ENCODE results near the gene YTHDC2.

Gene YTHDC2

DNA sequence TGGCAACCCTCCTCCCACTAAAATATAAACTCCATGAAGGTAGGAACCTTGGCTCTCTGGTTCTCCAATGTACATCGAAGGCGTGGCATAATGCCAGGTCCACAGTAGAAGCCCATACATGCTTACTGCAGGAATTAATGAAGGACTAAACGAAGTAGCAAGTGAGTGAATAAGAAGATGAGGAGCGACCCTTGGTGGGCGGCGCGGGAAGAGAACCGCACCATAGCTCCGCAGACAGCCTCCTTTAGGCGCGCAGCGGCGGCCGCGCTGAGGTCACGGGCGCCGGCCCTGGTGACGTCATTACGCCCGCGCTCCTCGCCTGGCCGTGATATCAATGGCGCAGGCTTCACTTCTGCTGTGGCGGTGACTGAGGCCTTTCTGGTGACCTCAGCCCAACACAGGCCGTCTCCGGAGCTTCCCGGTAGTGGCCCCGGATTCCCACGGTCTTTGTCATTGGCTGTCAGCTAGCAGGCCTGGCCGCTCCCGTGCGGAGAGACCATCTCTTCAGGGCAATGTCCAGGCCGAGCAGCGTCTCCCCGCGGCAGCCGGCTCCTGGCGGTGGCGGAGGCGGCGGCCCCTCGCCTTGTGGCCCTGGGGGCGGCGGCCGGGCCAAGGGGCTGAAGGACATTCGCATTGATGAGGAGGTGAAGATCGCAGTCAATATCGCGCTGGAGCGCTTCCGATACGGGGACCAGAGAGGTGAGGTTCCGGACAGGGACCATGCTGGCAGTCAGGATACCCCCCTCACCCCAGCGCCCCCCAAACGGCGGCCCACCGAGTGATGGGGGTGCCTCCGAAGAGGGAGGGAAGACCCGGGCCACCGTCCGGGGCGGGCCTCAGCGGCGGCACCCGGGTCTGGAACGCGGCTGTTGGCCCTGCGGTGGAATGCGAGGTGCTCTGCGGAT, at the start of gene YTHDC2:
Gene YTHDC2, plus strand, starts transcription at position 311 of the 905 bp plus-strand sequence. Its CDS starts 202 bp downstream, at position 513.
- peak; percentile 88 for DNase-seq

- no peak for DNase-seq
Measured at GRCh38 chr5:113474100-113474728, 39.3 kb upstream of the YTHDC2 start.

DNA sequence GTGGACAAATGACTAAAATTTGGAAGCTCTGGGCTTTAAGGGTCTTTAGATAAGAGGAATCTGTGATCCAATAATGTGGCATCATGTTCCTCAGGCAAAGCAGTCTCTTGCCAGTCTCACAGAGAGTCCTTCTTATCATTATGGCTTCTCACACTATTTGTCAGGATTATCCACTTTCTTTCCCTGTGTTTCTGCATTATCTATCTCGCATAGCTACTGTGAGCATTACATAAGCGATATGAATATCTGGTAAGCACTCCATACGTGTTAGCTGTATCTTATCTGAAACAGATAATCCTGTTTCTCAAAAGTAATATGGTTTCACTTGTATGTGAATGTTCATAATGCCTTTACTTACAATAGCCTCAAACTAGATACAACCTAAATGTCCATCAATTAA, 34.8 kb upstream of the YTHDC2 start:
- no peak for DNase-seq

DNA sequence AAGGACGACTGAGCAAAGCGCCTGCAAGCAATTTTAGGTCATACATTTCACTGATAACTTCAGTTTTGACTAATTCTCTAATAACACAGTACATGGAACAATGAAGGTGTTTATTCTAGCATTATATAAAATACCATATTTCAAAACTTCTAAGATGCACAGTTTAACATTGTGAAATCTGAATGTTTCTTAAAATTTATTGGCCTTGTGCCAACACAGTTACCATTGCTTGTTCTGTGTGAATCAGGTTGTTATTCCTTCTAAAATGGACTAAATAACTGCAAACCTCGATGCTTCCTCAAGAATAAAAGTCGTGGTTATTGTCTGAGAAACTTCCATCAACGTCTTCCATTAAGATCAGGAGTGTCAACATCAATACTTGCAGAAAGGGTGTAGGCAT, 33.3 kb upstream of the YTHDC2 start:
- DNase-seq, result no peak

- DNase-seq, result peak; percentile 8
Measured at GRCh38 chr5:113487416-113487780, 26.1 kb upstream of the YTHDC2 start.

GRCh38 chr5:113487781-113488644, 25.5 kb upstream of the YTHDC2 start, which contains the start of gene MCC:
MCC (minus strand) TSS chr5:113488453.
- peak; percentile 90 for DNase-seq

GRCh38 chr5:113488645-113489184, 24.8 kb upstream of the YTHDC2 start:
- DNase-seq, result no peak

DNA sequence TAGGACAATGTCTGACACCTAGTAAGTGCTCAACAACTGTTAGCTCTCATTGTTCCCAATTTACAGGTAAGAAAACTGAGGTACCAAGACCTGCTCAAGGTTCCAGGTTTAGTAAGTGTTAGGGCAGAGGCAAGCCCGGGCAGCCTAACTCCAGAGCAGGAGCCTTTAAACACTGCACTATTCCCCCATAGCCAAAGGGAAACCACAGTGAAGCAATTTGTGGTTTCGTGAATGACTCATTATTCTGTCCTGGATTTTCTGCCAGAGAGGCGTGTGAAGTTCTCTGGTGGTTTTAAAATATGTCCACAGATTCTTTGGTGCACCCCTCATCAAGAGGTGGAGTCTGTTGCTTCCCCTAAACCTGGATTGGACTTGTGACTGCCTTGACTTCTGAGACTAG, 24.2 kb upstream of the YTHDC2 start:
- DNase-seq, result peak; percentile 98

DNA sequence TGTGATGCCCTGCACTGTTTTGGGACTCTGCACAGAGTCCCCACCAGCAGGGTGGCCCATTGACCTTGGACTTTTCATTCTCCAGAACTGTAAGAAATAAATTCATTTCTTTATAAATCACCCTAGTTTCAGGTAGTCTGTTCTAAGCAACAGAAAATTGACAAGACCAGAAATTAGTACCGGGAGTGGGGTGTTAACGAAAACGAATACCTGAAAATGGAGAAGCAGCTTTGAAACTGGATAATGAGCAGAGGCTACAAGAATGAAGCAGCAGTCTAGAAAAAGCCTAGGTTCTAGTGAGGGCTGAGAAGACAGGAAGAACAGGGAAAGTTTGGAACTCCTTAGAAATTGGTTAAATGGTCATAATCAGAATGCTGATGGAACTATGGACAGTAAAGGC, 23.2 kb upstream of the YTHDC2 start:
- no peak for DNase-seq

DNA sequence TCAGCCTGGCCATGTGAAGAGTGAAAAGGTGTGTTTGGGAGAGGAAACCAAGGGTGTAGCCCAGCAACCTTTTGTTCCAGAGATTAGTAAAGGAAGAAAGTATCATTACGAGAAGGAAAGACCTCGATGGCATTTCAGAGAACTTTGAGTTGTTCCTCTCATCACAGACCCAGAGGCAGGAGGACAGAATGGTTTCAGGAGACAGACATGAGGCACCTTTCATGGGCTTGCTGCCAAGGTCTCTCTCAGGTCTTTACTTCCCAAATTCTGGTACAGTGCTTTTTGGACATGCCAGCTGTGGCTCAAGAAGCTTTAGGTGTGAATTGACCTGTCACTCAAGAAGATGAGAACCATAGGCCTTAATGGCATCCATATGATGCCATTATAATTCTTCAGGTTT, 22.5 kb upstream of the YTHDC2 start:
- DNase-seq, result no peak

DNA sequence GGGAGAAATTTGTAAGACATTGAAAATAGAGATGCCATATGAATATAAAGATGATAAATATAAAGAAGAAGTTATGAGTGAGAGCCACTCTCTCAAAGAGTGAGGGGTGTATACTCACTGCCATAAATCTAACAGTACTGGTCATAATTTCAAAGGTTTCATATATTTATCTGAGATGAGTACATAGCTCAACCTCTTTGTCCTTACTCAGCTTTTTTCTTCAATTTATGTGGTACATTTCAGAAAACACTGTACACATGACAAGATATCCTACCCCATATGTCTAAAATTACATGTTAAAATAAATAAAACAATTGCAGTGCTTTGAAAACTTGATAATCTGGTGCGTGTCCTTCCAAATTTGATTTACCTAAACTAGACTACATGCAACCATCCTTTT, 20.0 kb upstream of the YTHDC2 start:
- DNase-seq, result no peak

GRCh38 chr5:113495422-113495841, 18.1 kb upstream of the YTHDC2 start:
- DNase-seq, result peak; percentile 36

DNA sequence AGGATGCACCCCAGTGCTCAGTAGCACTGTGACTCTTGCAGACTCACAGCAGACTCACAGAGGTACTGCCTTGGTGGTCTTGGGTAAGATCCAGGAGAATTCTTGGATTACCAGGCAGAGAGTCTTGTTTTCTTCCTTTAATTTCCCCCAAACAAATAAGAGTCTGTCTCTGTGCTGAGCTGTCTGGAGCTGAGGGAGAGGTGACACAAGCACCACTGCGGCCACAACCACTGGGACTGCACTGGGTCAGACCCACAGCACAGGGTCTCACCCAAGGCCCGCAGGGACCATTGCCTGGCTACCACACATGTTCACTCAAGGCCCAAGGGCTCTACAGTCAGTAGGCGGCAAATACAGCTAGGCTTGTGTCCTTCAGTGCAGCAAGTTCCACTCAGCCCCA, 11.4 kb upstream of the YTHDC2 start:
- DNase-seq, result no peak

DNA sequence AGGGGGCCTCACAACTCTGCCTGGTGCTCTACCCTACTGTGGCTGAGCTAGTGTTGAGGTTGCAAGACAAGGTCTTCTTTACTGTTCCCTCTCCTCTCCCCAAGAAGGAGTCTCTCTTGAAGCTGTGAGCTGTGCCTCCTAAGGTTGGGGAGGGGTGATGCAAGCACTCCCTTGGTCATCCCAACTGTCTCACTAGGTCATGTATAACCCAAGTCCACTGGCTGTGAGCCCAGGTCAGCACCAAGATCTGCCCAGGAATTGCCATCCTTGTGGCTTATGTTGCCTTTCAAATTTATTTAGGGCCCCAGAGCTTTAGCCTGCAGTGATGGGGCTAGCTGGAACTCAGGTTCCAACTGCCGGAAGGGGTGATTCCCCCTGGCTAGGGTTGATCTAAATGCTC, 10.3 kb upstream of the YTHDC2 start:
- DNase-seq, result no peak

- DNase-seq, result no peak
Measured at GRCh38 chr5:113505181-113505580, 8.3 kb upstream of the YTHDC2 start.

GRCh38 chr5:113507601-113508000, 5.9 kb upstream of the YTHDC2 start:
- no peak for DNase-seq

GRCh38 chr5:113508756-113509155, 4.7 kb upstream of the YTHDC2 start:
- no peak for DNase-seq

DNA sequence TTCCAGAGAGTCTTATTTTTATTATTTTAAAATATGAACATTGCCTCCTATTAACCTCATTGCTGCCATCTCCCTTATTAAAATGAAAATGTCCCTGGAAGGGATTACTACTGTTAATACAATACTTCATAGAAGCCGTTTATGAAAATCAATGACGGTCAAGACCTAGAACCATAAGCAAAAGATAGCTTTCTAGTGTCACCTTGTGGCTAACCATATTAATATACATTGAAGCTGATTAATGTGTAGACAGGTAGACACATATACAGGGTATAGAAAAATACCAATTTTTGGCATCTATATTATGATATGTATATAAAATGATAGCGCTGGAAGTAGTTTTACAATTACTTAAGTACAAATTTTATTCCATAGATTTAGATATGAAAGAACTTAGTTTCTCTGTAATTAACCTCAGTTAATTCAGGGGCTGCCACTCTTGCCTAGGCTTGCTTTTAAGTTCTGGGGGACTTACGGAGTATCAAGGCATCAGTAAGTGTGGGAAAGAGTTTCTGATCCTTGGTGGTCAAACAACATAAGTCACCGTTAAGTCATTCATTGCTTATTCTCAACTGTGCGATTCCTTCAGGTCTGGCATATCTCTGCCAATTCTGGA, 2.5 kb upstream of the YTHDC2 start:
- no peak for DNase-seq

DNA sequence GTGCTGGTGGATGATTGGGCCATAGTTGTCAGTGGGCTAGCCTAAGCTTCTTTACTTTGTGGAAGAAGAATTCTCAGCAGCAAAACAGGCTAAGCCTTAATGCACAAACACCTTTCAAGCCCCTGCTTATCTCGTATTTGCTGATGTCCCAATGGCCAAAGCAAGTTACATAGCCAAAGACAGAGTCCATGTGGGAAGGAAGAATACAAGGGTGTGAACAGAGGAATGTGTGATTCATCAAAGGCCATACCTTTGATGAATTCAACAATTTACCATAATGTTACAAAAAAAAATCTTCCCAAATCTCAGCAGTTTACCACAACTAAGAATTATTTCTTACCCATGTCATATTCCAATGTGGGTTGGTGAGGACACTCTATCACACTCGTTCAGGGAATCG, 1.2 kb upstream of the YTHDC2 start:
- DNase-seq, result no peak

DNA sequence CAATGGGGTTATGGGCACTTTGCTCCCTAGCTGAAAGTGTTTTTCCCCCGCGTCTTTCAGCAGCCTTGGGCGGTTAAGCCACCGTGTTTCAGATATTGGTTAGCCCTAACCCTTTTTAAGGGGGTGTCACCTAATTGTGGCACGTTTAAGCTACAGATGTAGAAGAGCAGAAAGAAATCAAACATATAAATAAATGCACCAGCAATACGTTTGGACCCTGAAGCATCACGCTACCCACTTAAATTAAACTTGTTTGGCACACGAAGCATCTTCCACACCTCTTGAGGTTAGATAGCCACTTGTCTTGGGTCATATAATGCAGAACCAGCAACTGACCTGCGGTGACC, 768 bp downstream of the YTHDC2 start:
- no peak for DNase-seq

- no peak for DNase-seq
Measured at GRCh38 chr5:113518884-113519283, 5.4 kb downstream of the YTHDC2 start.

- no peak for DNase-seq
Measured at GRCh38 chr5:113519412-113519811, 5.9 kb downstream of the YTHDC2 start.

DNA sequence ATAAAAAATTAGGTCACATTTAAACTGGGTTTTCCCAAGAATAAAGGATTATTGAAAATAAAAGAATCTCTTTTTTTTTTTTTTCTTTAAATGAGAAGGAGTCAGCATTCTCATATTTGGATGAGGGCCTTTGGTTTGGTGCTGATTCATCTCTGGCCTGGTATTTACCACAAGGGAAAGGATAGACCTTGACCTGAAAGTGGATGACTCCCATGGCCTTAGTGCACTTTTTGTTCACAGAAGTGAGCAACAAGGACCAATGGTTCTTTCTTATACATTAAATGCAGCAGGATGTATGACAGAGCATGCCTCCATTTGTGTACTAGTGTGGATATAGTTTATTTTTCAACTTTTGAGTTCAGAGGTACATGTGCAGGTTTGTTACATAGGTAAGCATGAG, 6.9 kb downstream of the YTHDC2 start:
- peak; percentile 61 for DNase-seq
